ENCODE results near the gene PCDHGC3. TPM values are rescaled to one million over a fixed set of nuclear protein-coding genes. Genes with fewer than 3 reads are reported as not detected.
A peak's percentile ranks its signal among the peaks of the same experiment; 100 is the strongest.

The PCDHGC3 gene
- total RNA-seq, 1 donor from 2014 or later = 92.4 TPM

- Mint-ChIP-seq H3K27ac (ENCODE audit: unreplicated experiment) (peak overlapping the region; percentile 97), H3K27me3 (ENCODE audit: unreplicated experiment) (no peaks in the 10 kb centered on the region), H3K36me3 (ENCODE audit: unreplicated experiment) (peaks cover 14% of the 10 kb centered on the region), H3K9me3 (ENCODE audit: unreplicated experiment) (no peaks in the 10 kb centered on the region), H3K4me1 (ENCODE audit: unreplicated experiment) (peaks cover 69% of the 10 kb centered on the region), H3K4me3 (ENCODE audit: unreplicated experiment) (peak overlapping the region; percentile 65)
- DNase-seq (ENCODE audit: extremely low spot score, unreplicated experiment) = peak; percentile 96
- peak; percentile 100 for TF ChIP-seq CTCF (IDR thresholded peaks at IDR 0.05)
These were observed 49.1 kb downstream of the PCDHGC3 start for GRCh38 chr5:141524604-141525597.

GRCh38 chr5:141525653-141526052 lies 49.9 kb downstream of the PCDHGC3 start:
- Mint-ChIP-seq H3K9me3 (ENCODE audit: unreplicated experiment) (no peaks in the 10 kb centered on the region), H3K4me3 (ENCODE audit: unreplicated experiment) (peak overlapping the region; percentile 65), H3K4me1 (ENCODE audit: unreplicated experiment) (peaks cover 61% of the 10 kb centered on the region), H3K36me3 (ENCODE audit: unreplicated experiment) (peaks cover 14% of the 10 kb centered on the region), H3K27ac (ENCODE audit: unreplicated experiment) (peak overlapping the region; percentile 97), H3K27me3 (ENCODE audit: unreplicated experiment) (no peaks in the 10 kb centered on the region)
- DNase-seq (ENCODE audit: extremely low spot score, unreplicated experiment) = peak; percentile 13
- no peak for TF ChIP-seq CTCF (IDR thresholded peaks at IDR 0.05)

GRCh38 chr5:141527426-141527825 lies 51.7 kb downstream of the PCDHGC3 start:
- H3K4me3 Mint-ChIP-seq (ENCODE audit: unreplicated experiment) = no peak overlapping the region
- peaks cover 14% of the 10 kb centered on the region for H3K36me3 Mint-ChIP-seq (ENCODE audit: unreplicated experiment)
- no peak for DNase-seq (ENCODE audit: extremely low spot score, unreplicated experiment)
- H3K4me1 Mint-ChIP-seq (ENCODE audit: unreplicated experiment) = peaks cover 44% of the 10 kb centered on the region
- no peaks in the 10 kb centered on the region for H3K9me3 Mint-ChIP-seq (ENCODE audit: unreplicated experiment)
- peak overlapping the region; percentile 42 for H3K27ac Mint-ChIP-seq (ENCODE audit: unreplicated experiment)
- H3K27me3 Mint-ChIP-seq (ENCODE audit: unreplicated experiment) = no peaks in the 10 kb centered on the region
- no peak for TF ChIP-seq CTCF (IDR thresholded peaks at IDR 0.05)

Other genes starting within 250 kb of the PCDHGC3 start
- gene PCDHB15, start 230.6 kb upstream of the PCDHGC3 start, total RNA-seq = 4.3 and 4.4 TPM in 2 replicates
- 0.50 and 0.81 TPM in 2 replicates for gene SLC25A2, start 171.9 kb upstream of the PCDHGC3 start, total RNA-seq
- 78.7 and 83.8 TPM in 2 replicates for gene TAF7, start 155.2 kb upstream of the PCDHGC3 start, total RNA-seq
- 0.13 TPM in 1 of 2 replicates, not detected in the other for gene PCDHGA1, start 145.5 kb upstream of the PCDHGC3 start, total RNA-seq
- 0.21 TPM in 1 of 2 replicates, not detected in the other for gene PCDHGA2, start 137.2 kb upstream of the PCDHGC3 start, total RNA-seq
- gene PCDHGA3, start 132.1 kb upstream of the PCDHGC3 start, total RNA-seq = not detected in 2 replicates
- gene PCDHGB1, start 125.9 kb upstream of the PCDHGC3 start, total RNA-seq = 1.4 and 1.8 TPM in 2 replicates
- gene PCDHGA4, start 120.9 kb upstream of the PCDHGC3 start, total RNA-seq = 0.27 and 0.47 TPM in 2 replicates
- gene PCDHGB2, start 116.0 kb upstream of the PCDHGC3 start, total RNA-seq = 0.50 and 0.59 TPM in 2 replicates
- 0.13 and 0.16 TPM in 2 replicates for gene PCDHGA5, start 111.8 kb upstream of the PCDHGC3 start, total RNA-seq
- 0.19 and 0.29 TPM in 2 replicates for gene PCDHGB3, start 105.7 kb upstream of the PCDHGC3 start, total RNA-seq
- gene PCDHGA6, start 102.1 kb upstream of the PCDHGC3 start, total RNA-seq = 0.18 and 0.21 TPM in 2 replicates
- gene PCDHGA7, start 93.2 kb upstream of the PCDHGC3 start, total RNA-seq = 0.11 TPM in 1 of 2 replicates, not detected in the other
- 10.8 and 11.9 TPM in 2 replicates for gene PCDHGB4, start 88.3 kb upstream of the PCDHGC3 start, total RNA-seq
- 0.34 and 0.51 TPM in 2 replicates for gene PCDHGA8, start 83.3 kb upstream of the PCDHGC3 start, total RNA-seq
- 0.97 and 1.3 TPM in 2 replicates for gene PCDHGB5, start 78.0 kb upstream of the PCDHGC3 start, total RNA-seq
- gene PCDHGA9, start 73.2 kb upstream of the PCDHGC3 start, total RNA-seq = 1.6 and 1.9 TPM in 2 replicates
- gene PCDHGB6, start 67.9 kb upstream of the PCDHGC3 start, total RNA-seq = 70.2 and 71.5 TPM in 2 replicates
- 22.4 and 24.0 TPM in 2 replicates for gene PCDHGA10, start 63.0 kb upstream of the PCDHGC3 start, total RNA-seq
- gene PCDHGB7, start 58.3 kb upstream of the PCDHGC3 start, total RNA-seq = 6.2 and 8.8 TPM in 2 replicates
- gene PCDHGA11, start 54.9 kb upstream of the PCDHGC3 start, total RNA-seq = 1.9 and 2.2 TPM in 2 replicates
- gene PCDHGA12, start 45.5 kb upstream of the PCDHGC3 start, total RNA-seq = 2.0 and 2.1 TPM in 2 replicates
- gene PCDHGC4, start 9.1 kb downstream of the PCDHGC3 start, total RNA-seq = 2.8 and 3.7 TPM in 2 replicates
- gene PCDHGC5, start 13.1 kb downstream of the PCDHGC3 start, total RNA-seq = 1.4 and 1.9 TPM in 2 replicates
- gene DIAPH1, start 143.0 kb downstream of the PCDHGC3 start, total RNA-seq = 50.9 and 52.1 TPM in 2 replicates
- 62.1 and 67.9 TPM in 2 replicates for gene HDAC3, start 160.9 kb downstream of the PCDHGC3 start, total RNA-seq
- gene RELL2, start 161.0 kb downstream of the PCDHGC3 start, total RNA-seq = 5.4 and 6.1 TPM in 2 replicates
- 23.2 and 28.6 TPM in 2 replicates for gene FCHSD1, start 175.5 kb downstream of the PCDHGC3 start, total RNA-seq
- 1.3 and 2.0 TPM in 2 replicates for gene ARAP3, start 206.3 kb downstream of the PCDHGC3 start, total RNA-seq